Mesothelial cell of epicardium (in vitro differentiated cells): ENCODE measurements around the gene UTP11. TPM values are rescaled to one million over a fixed set of nuclear protein-coding genes. Genes with fewer than 3 reads are reported as not detected.
A peak's percentile ranks its signal among the peaks of the same experiment; 100 is the strongest.
"Not testable (repeated sequence)": the region's sequence is repeated elsewhere in the genome, so short reads cannot be mapped to it uniquely, and the experiment has no call there.

Source experiments
- DNase-seq, 2 experiments: peaks; one replicate each; pipeline ENCODE4 v3.0.0; 2021; ENCODE audit warnings: low spot score in 2 of 2; ENCODE audit not compliant: unreplicated experiment in 2 of 2
- H3K27ac Mint-ChIP-seq: 2 replicates; pipeline ENCODE4 v1.8.0; 2021; ENCODE audit warnings: mixed read lengths
- H3K27me3 Mint-ChIP-seq: 2 replicates; pipeline ENCODE4 v1.8.0; 2021; ENCODE audit warnings: low read depth, mixed read lengths
- H3K36me3 Mint-ChIP-seq: 2 replicates; pipeline ENCODE4 v1.8.0; 2021; ENCODE audit warnings: mixed read lengths
- H3K4me1 Mint-ChIP-seq: 2 replicates; pipeline ENCODE4 v1.8.0; 2021; ENCODE audit warnings: mixed read lengths
- H3K4me3 Mint-ChIP-seq: 2 replicates; pipeline ENCODE4 v1.8.0; 2021; ENCODE audit warnings: mild to moderate bottlenecking, moderate library complexity, mixed read lengths
- H3K9me3 Mint-ChIP-seq: 2 replicates; pipeline ENCODE4 v1.8.0; 2021; ENCODE audit warnings: mixed read lengths
- total RNA-seq: library from RNA; stranded (reverse); gene quantifications from 3 replicates; pipeline ENCODE4 v1.2.1, GENCODE V29; 2021
- TF ChIP-seq, protein P1 (sequence below): fragments of 200-600 bp; sonication (generic); IDR thresholded peaks from one replicate; pipeline ENCODE4 v1.5.0; 2021; ENCODE audit warnings: antibody characterized with exemption; ENCODE audit not compliant: unreplicated experiment

The UTP11 gene, protein sequence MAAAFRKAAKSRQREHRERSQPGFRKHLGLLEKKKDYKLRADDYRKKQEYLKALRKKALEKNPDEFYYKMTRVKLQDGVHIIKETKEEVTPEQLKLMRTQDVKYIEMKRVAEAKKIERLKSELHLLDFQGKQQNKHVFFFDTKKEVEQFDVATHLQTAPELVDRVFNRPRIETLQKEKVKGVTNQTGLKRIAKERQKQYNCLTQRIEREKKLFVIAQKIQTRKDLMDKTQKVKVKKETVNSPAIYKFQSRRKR
- total RNA-seq = 32.3 to 37.2 TPM (median 36.5 TPM) in 3 replicates

DNA sequence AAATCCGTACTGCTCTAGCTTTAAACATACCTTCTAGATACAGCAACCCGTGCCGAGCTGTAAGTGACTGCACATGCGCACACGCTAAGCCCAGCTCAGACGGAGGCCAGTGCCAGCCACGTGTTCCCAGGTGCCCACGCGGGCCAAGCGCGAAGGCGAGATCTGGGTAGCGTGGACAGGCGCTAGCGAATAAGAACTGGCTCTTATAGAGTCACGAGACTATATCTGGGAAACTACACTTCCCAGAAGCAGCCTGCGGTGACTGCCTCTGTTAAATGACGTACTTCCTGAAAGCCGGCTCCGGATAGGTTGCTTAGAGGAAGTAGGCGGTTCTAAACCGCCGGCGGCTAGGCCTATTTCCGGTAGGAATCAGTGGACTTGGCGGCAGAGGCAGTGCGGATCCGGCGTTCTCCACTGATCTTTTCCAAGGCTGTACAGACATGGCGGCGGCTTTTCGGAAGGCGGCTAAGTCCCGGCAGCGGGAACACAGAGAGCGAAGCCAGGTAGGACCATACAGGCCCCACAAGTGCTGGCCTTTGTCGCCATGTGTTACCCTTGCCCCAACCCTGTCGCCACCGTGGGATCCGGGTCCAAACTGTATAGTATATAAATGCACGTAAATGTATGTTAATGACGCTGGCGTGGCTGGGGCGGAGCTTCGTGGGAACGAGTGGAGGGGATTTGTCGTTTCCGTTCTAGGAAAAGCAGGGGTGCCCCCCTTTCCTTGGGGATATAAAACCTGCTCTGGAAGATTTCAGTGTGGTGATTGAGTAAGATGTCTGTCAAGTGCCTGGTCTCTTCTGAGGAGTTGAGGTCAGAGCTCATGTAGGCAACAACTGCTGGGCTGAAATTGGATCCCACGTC, at the start of gene UTP11:
Gene UTP11, plus strand, starts transcription at position 372 of the 864 bp plus-strand sequence. Its CDS starts 69 bp downstream, at position 441.
- no peaks in the 10 kb centered on the region for H3K9me3 Mint-ChIP-seq
- peak within 1 kb of the TSS; percentile 98 for H3K27ac Mint-ChIP-seq
- H3K4me1 Mint-ChIP-seq = peaks cover 13% of the 10 kb centered on the region
- peak; percentile 87 to 89 for DNase-seq
- peaks cover 7% of the 10 kb centered on the region for H3K36me3 Mint-ChIP-seq
- H3K27me3 Mint-ChIP-seq = no peaks in the 10 kb centered on the region
- TF ChIP-seq, protein P1, sequence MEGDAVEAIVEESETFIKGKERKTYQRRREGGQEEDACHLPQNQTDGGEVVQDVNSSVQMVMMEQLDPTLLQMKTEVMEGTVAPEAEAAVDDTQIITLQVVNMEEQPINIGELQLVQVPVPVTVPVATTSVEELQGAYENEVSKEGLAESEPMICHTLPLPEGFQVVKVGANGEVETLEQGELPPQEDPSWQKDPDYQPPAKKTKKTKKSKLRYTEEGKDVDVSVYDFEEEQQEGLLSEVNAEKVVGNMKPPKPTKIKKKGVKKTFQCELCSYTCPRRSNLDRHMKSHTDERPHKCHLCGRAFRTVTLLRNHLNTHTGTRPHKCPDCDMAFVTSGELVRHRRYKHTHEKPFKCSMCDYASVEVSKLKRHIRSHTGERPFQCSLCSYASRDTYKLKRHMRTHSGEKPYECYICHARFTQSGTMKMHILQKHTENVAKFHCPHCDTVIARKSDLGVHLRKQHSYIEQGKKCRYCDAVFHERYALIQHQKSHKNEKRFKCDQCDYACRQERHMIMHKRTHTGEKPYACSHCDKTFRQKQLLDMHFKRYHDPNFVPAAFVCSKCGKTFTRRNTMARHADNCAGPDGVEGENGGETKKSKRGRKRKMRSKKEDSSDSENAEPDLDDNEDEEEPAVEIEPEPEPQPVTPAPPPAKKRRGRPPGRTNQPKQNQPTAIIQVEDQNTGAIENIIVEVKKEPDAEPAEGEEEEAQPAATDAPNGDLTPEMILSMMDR = no peak
- peak within 1 kb of the TSS; percentile 94 for H3K4me3 Mint-ChIP-seq

DNA sequence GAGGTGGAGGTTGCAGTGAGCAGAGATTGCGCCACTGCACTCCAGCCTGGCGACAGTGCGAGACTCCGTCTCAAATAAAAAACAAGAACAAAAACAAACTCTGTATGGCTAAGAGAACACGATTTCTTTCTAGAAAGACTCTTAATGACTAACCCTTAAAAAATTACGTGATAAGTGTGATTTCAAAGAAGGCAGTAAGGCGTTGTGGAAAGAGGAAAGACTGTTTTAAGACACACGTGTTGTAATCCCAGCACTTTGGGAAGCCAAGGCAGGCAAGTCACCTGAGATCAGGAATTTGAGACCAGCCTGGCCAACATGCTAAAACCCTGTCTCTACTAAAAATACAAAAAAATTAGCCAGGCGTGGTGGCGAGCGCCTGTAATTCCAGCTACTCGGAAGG, 48.4 kb upstream of the UTP11 start:
- H3K27ac Mint-ChIP-seq, H3K9me3 Mint-ChIP-seq, H3K27me3 Mint-ChIP-seq, H3K4me1 Mint-ChIP-seq, H3K4me3 Mint-ChIP-seq, DNase-seq: not testable (repeated sequence)
- peaks cover 39% of the 10 kb centered on the region for H3K36me3 Mint-ChIP-seq

DNA sequence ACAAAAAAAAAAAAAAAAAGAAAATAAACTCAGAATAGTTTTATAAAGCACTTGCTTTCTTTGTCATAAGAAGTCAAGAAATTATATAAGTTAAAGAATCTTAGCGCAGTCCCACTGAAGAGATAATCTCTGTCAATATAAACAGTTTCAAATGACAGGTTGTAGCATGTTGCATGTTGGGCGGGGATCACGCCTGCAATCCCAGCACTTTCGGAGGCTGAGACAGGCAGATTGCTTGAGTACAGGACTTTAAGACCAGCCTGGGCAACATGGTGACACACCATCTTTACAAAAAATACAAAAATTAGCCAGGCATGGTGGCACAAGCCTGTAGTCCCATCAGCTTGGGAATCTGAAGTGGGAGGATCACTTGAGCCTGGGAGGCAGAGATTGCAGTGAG, 47.2 kb upstream of the UTP11 start:
- Mint-ChIP-seq H3K9me3 (no peaks in the 10 kb centered on the region), H3K36me3 (peaks cover 40% of the 10 kb centered on the region)

DNA sequence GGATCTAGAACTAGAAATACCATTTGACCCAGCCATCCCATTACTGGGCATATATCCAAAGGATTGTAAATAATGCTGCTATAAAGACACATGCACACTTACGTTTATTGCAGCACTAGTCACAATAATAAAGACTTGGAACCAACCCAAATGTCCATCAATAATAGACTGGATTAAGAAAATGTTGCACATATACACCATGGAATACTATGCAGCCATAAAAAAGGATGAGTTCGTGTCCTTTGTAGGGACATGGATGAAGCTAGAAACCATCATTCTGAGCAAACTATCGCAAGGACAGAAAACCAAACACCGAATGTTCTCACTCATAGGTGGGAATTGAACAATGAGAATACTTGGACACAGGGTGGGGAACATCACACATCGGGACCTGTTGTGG, 38.9 kb upstream of the UTP11 start:
- H3K4me1 Mint-ChIP-seq, H3K4me3 Mint-ChIP-seq, H3K27me3 Mint-ChIP-seq, H3K27ac Mint-ChIP-seq, H3K9me3 Mint-ChIP-seq, DNase-seq: not testable (repeated sequence)
- peaks cover 57% of the 10 kb centered on the region for H3K36me3 Mint-ChIP-seq

More for the DNA sequence above, 47.2 kb upstream of the UTP11 start:
- H3K4me3 Mint-ChIP-seq = no peak overlapping the region
- H3K4me1 Mint-ChIP-seq = no peaks in the 10 kb centered on the region
- TF ChIP-seq, protein P1 = no peak
- no peaks in the 10 kb centered on the region for H3K27me3 Mint-ChIP-seq
- DNase-seq = no peak
- no peak overlapping the region for H3K27ac Mint-ChIP-seq

DNA sequence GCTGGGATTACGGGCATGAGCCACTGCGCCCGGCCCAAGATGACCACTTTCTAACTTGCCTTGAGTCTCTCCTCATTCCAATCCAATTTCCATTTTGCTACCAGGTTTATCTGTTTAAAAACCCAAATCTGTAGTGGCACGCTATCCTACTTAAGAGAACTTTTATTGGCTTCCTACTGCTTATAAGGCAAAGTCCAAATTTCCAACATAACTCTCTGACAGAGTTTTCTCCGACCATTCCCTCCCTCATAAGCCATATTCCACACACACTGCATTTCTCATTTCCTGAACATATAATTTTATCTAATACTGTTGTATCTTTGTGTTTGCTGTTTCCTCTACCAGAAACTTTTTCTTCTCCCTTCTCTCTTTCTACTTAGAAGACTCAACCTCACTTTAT, 38.0 kb upstream of the UTP11 start:
- Mint-ChIP-seq H3K4me3 (no peak overlapping the region), H3K4me1 (no peaks in the 10 kb centered on the region), H3K27me3 (no peaks in the 10 kb centered on the region), H3K36me3 (peaks cover 57% of the 10 kb centered on the region), H3K9me3 (no peaks in the 10 kb centered on the region), H3K27ac (peak overlapping the region; percentile 7)
- no peak for DNase-seq
- TF ChIP-seq, protein P1 = no peak

DNA sequence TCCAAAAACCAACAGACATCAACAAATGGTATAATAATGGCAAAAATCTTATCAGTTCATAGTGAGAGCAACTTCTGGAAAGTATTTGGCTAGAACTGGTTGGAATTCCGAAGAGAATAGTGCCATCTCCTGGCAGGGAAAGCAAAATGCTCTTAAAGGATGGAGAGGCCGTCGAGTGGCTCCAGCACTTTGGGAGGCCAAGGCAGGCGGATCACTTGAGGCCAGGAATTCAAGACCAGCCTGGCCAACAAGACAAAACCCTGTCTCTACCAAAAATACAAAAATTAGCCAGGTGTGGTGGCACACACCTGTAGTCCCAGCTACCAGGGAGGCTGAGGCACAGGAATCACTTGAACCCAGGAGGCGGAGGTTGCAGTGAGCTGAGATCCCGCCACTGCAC, 37.5 kb upstream of the UTP11 start:
- H3K27ac Mint-ChIP-seq = peak overlapping the region; percentile 7
- TF ChIP-seq, protein P1 = peak; percentile 44
- H3K9me3 Mint-ChIP-seq, H3K4me3 Mint-ChIP-seq, DNase-seq, H3K27me3 Mint-ChIP-seq, H3K4me1 Mint-ChIP-seq: not testable (repeated sequence)
- peaks cover 61% of the 10 kb centered on the region for H3K36me3 Mint-ChIP-seq
